GM12878 (cell line): ENCODE data around the gene RHBDF2. TPM values are rescaled to one million over a fixed set of nuclear protein-coding genes. Genes with fewer than 3 reads are reported as not detected.

ENCODE experiments used
- ATAC-seq: fragments of 200-7000 bp; cut with Tn5 transposase; 3 replicates; pipeline ENCODE4 v1.9.1; 2020; ENCODE audit warnings: mild to moderate bottlenecking, moderate library complexity
- BruUV-seq: library from RNA; stranded (reverse); fragments of 400-500 nt; replicated peaks from 2 replicates; lab custom pipeline; 2021; lab: Mats Ljungman, UMichigan
- CTCF ChIA-PET: fragments of 300-600 bp; sonication (Branson Sonifier 250); formaldehyde crosslinking; extraction: SDS; loops from one replicate; lab custom pipeline; 2021; ENCODE audit warnings: inconsistent platforms; lab: Yijun Ruan, JAX
- POLR2A ChIA-PET: fragments of 350-600 bp; formaldehyde crosslinking; extraction: SDS; loops from one replicate; lab custom pipeline; 2021; ENCODE audit warnings: inconsistent platforms; lab: Charles Lee
- RAD21 ChIA-PET: fragments of 300-600 bp; sonication (Branson Sonifier 250); formaldehyde crosslinking; loops from one replicate; lab custom pipeline; 2023; ENCODE audit warnings: antibody characterized with exemption; ENCODE audit not compliant: unreplicated experiment; lab: Charles Lee
- SMC1A ChIA-PET: fragments of 300-600 bp; sonication (Branson Sonifier 250); formaldehyde crosslinking; loops from one replicate; lab custom pipeline; 2023; ENCODE audit not compliant: unreplicated experiment, uncharacterized antibody; lab: Charles Lee
- DNase-seq: peaks from one replicate; pipeline ENCODE4 v3.0.0-alpha.2; 2011; ENCODE audit warnings: low read depth, low spot score
- FAIRE-seq: peaks from 3 replicates; lab custom pipeline; 2011; peaks lifted over from hg19 to GRCh38; lab: Jason Lieb, UNC
- H2AFZ ChIP-seq: 2 replicates; pipeline ENCODE4 v1.6.0; 2011; ENCODE audit warnings: low read depth, low read length, control low read depth; ENCODE audit not compliant: control insufficient read depth
- H3K27ac ChIP-seq: 2 replicates; pipeline ENCODE4 v1.5.1; 2011; ENCODE audit warnings: control low read depth; ENCODE audit not compliant: control insufficient read depth, insufficient read depth
- H3K27me3 ChIP-seq, 2 experiments: replicated peaks in 1 of 2; 2 replicates each; pipeline versions ENCODE4 v1.6.0 to v1.6.1; 2011; ENCODE audit warnings: low read length in 1 of 2; ENCODE audit not compliant: control insufficient read depth in 2 of 2, insufficient read depth in 2 of 2
- H3K36me3 ChIP-seq, 2 experiments: 2 replicates each; pipeline ENCODE4 v1.5.1; 2011; ENCODE audit warnings: low read length in 1 of 2; ENCODE audit not compliant: control insufficient read depth in 2 of 2, insufficient read depth in 2 of 2
- H3K4me1 ChIP-seq: 2 replicates; pipeline ENCODE4 v1.6.1; 2011; ENCODE audit warnings: mild to moderate bottlenecking, low read length, moderate library complexity, mixed read lengths; ENCODE audit not compliant: control insufficient read depth, insufficient read depth
- H3K4me2 ChIP-seq: 2 replicates; pipeline ENCODE4 v1.6.0; 2011; ENCODE audit warnings: control low read depth; ENCODE audit not compliant: control insufficient read depth, insufficient read depth
- H3K4me3 ChIP-seq: fragments of 200-600 bp; sonication (generic); 2 replicates; pipeline ENCODE4 v1.5.1; 2016
- H3K79me2 ChIP-seq: 2 replicates; pipeline ENCODE4 v1.6.0; 2011; ENCODE audit warnings: low read length; ENCODE audit not compliant: control insufficient read depth, insufficient read depth
- H3K9ac ChIP-seq: 2 replicates; pipeline ENCODE4 v1.8.0; 2011; ENCODE audit warnings: low read length, control low read depth, mixed read lengths; ENCODE audit not compliant: control insufficient read depth, insufficient read depth
- H3K9me3 ChIP-seq: replicated peaks from 3 replicates; pipeline ENCODE4 v1.5.1; 2011; ENCODE audit warnings: mild to moderate bottlenecking, low read length; ENCODE audit not compliant: control insufficient read depth, insufficient read depth
- H4K20me1 ChIP-seq: 2 replicates; pipeline ENCODE4 v1.6.0; 2011; ENCODE audit not compliant: control insufficient read depth, insufficient read depth
- ASH2L ChIP-seq: fragments of 300-600, 200-600 bp; sonication (generic); IDR thresholded peaks from 2 replicates; pipeline ENCODE4 v1.6.1; 2017; ENCODE audit warnings: low read depth, mild to moderate bottlenecking, borderline replicate concordance
- BACH1 ChIP-seq: fragments of 450-650 bp; IDR thresholded peaks from 2 replicates; pipeline ENCODE4 v1.6.1; 2017; ENCODE audit warnings: mild to moderate bottlenecking, borderline replicate concordance
- FOXK2 ChIP-seq: fragments of 450-650 bp; IDR thresholded peaks from 2 replicates; pipeline ENCODE4 v1.6.1; 2017; ENCODE audit warnings: mild to moderate bottlenecking, moderate library complexity
- GABPA ChIP-seq: IDR thresholded peaks from 2 replicates; pipeline ENCODE4 v1.6.1; 2014; ENCODE audit warnings: antibody characterized with exemption, low read depth, mild to moderate bottlenecking, inconsistent platforms
- JUND ChIP-seq: IDR thresholded peaks from 2 replicates; pipeline ENCODE4 v1.6.1; 2012; ENCODE audit warnings: low read depth, mild to moderate bottlenecking, low read length, improper control_type of control experiment, moderate library complexity
- KDM1A ChIP-seq: fragments of 200-600 bp; sonication (generic); IDR thresholded peaks from 2 replicates; pipeline ENCODE4 v1.6.1; 2016; ENCODE audit warnings: borderline replicate concordance
- LARP7 ChIP-seq: fragments of 450-650 bp; IDR thresholded peaks from 2 replicates; pipeline ENCODE4 v1.6.1; 2017; ENCODE audit warnings: mild to moderate bottlenecking
- MTA3 ChIP-seq: IDR thresholded peaks from 2 replicates; pipeline ENCODE4 v1.6.1; 2012; ENCODE audit warnings: low read length, inconsistent platforms, borderline replicate concordance
- NR2F1 ChIP-seq: fragments of 450-650 bp; conservative IDR thresholded peaks from 2 replicates; pipeline ENCODE4 v1.6.1; 2017; ENCODE audit warnings: mild to moderate bottlenecking
- PAX5 ChIP-seq: IDR thresholded peaks from 2 replicates; pipeline ENCODE4 v1.6.1; 2011; ENCODE audit warnings: low read depth, low read length, borderline replicate concordance
- PAX8 ChIP-seq: fragments of 450-650 bp; IDR thresholded peaks from 2 replicates; pipeline ENCODE4 v1.6.1; 2017; ENCODE audit warnings: mild to moderate bottlenecking, moderate library complexity
- RUNX3 ChIP-seq: IDR thresholded peaks from 2 replicates; pipeline ENCODE4 v1.6.1; 2012; ENCODE audit warnings: low read length, inconsistent platforms
- SIN3A ChIP-seq: IDR thresholded peaks from 2 replicates; pipeline ENCODE4 v1.6.1; 2012; ENCODE audit warnings: low read depth, low read length, improper control_type of control experiment
- SMC3 ChIP-seq: IDR thresholded peaks from 2 replicates; pipeline ENCODE4 v1.6.1; 2011; ENCODE audit warnings: low read length, improper control_type of control experiment, borderline replicate concordance
- ZNF687 ChIP-seq: fragments of 450-650 bp; IDR thresholded peaks from 2 replicates; pipeline ENCODE4 v1.6.1; 2017; ENCODE audit warnings: mild to moderate bottlenecking, moderate library complexity
- WGBS: methylation state at CpG from one replicate; pipeline ENCODE4 v1.1.6; 2016; ENCODE audit warnings: low lambda C conversion rate; ENCODE audit not compliant: insufficient replicate concordance, insufficient coverage; ENCODE audit errors: missing lambda C conversion rate; 5-methylcytosine and 5-hydroxymethylcytosine counted together
- in situ Hi-C: fragments of 300-500 bp; cut with MboI; formaldehyde crosslinking; loops from 9 replicates; pipeline ENCODE4 v1.14.3; 2018; ENCODE audit warnings: mixed read lengths
- intact Hi-C: fragments of 100-400 bp; cut with micrococcal nuclease; formaldehyde crosslinking; loops from one replicate; pipeline ENCODE4 v1.14.2; 2022; ENCODE audit not compliant: unreplicated experiment
- polyA plus RNA-seq, 11 experiments: library from polyadenylated mRNA; depleted of rRNA in 4 of 11; unstranded in 6 of 11; stranded (reverse) in 5 of 11; fragments of >200 nt; fragmentation: Nextera tagmentation in 4 of 11; fragmentation: Illumina TruSeq in 1 of 11; extraction: Ambion mirVana in 4 of 11; extraction: Trizol in 1 of 11; gene quantifications; 1 replicate in 1 of 11; 2 replicates in 10 of 11; pipeline versions ENCODE4 v1.2.1 to v1.2.3, GENCODE V29; 2011 to 2016; ENCODE audit warnings: inconsistent platforms in 2 of 11, missing spikeins in 2 of 11, low read depth in 1 of 11
- total RNA-seq, 4 experiments: library from RNA; depleted of rRNA in 3 of 4; stranded (reverse); fragments of >200 nt in 3 of 4; fragmentation: Illumina TruSeq in 1 of 4; extraction: Trizol in 1 of 4; gene quantifications; 2 replicates each; pipeline versions ENCODE4 v1.2.1 to v1.2.3, GENCODE V29; 2013 to 2021
- TF ChIP-seq, protein P1 (sequence below): fragments of 150-350 bp; IDR thresholded peaks from 2 replicates; pipeline ENCODE4 v1.6.1; 2014; ENCODE audit warnings: mild to moderate bottlenecking, low read depth, low read length

RHBDF2 gene
- total and polyA plus RNA-seq, 10 of the 15 experiments (the other 5 are each of a cell fraction or from before 2014, with no cell fraction given): 0.97 to 43.0 (median 18.7) TPM

DNA sequence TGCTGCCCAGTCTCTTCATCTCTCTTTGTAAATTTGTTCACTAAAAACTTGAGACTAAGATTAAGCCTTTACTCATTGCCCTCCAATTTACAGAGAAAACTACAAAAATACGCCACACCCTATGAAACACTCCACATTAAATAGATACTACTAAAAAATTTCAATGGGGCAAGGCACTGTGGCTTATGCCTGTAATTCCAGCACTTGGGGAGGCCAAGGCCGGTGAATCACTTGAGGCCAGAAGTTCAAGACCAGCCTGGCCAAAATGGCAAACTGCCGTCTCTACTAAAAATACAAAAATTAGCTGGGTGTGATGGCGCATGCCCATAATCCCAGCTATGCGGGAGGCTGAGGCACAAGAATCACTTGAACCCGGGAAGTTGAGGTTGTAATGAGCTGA, 52.1 kb downstream of the RHBDF2 start:
- 0 out of 2 replicates have a peak overlapping the region, but pooled peaks have one; percentile 12 for H3K4me3 ChIP-seq
- RAD21 ChIA-PET: interaction anchor here (1.5 kb wide), 1 partner anchor 10 kb away, joined by 5 read pairs; no protein-coding TSS in a partner anchor
- H3K4me1 ChIP-seq: peaks cover 34% of the 10 kb centered on the region
- CTCF ChIA-PET: interaction anchor here (1.1 to 4.6 kb wide), 7 partner anchors 10 to 56 kb away, joined by 3 to 22 read pairs (median 5); no protein-coding TSS in a partner anchor
- H3K4me2 ChIP-seq: peak overlapping the region; percentile 15; the same call in 1 of the 2 replicates
- WGBS: 98% methylated on average over 6 of the region's 6 CpGs
- FAIRE-seq (no peak), DNase-seq (no peak), ATAC-seq (no peak)
- POLR2A ChIA-PET: interaction anchor here (0.6 to 1.3 kb wide), 4 partner anchors 10 to 284 kb away, joined by 3 to 8 read pairs (median 5); no protein-coding TSS in a partner anchor
- no TSS peak for BruUV-seq
- no peak overlapping the region for H2AFZ ChIP-seq
- peaks cover 83% of the 10 kb centered on the region for H3K79me2 ChIP-seq
- SMC1A ChIA-PET: interaction anchor here (0.7 to 1.9 kb wide), 5 partner anchors 9 to 50 kb away, joined by 3 to 14 read pairs (median 5); no protein-coding TSS in a partner anchor
- no peaks in the 10 kb centered on the region for H3K27me3 ChIP-seq
- H4K20me1 ChIP-seq: 0 out of 2 replicates have a peak, but pooled peaks cover 2% of the 10 kb centered on the region
- intact Hi-C loops: no loop called here
- no peak overlapping the region for H3K9ac ChIP-seq
- no peaks in the 10 kb centered on the region for H3K9me3 ChIP-seq
- H3K36me3 ChIP-seq: no peaks in the 10 kb centered on the region
- in situ Hi-C loops: no loop called here
- no peak overlapping the region for H3K27ac ChIP-seq
- TF ChIP-seq, protein P1, sequence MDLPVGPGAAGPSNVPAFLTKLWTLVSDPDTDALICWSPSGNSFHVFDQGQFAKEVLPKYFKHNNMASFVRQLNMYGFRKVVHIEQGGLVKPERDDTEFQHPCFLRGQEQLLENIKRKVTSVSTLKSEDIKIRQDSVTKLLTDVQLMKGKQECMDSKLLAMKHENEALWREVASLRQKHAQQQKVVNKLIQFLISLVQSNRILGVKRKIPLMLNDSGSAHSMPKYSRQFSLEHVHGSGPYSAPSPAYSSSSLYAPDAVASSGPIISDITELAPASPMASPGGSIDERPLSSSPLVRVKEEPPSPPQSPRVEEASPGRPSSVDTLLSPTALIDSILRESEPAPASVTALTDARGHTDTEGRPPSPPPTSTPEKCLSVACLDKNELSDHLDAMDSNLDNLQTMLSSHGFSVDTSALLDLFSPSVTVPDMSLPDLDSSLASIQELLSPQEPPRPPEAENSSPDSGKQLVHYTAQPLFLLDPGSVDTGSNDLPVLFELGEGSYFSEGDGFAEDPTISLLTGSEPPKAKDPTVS: no peak
- TF ChIP-seq NR2F1: no peak
- no peak for TF ChIP-seq SMC3
- TF ChIP-seq GABPA: no peak
- TF ChIP-seq ASH2L: no peak
- no peak for TF ChIP-seq BACH1
- TF ChIP-seq KDM1A: no peak
- no peak for TF ChIP-seq PAX8
- no peak for TF ChIP-seq FOXK2
- no peak for TF ChIP-seq RUNX3
- TF ChIP-seq SIN3A: no peak
- TF ChIP-seq PAX5: no peak
- TF ChIP-seq MTA3: no peak
- no peak for TF ChIP-seq ZNF687
- TF ChIP-seq JUND: no peak
- no peak for TF ChIP-seq LARP7
